ENCODE results near the gene SLC17A1.
A peak's percentile ranks its signal among the peaks of the same experiment; 100 is the strongest.

The SLC17A1 gene

DNA sequence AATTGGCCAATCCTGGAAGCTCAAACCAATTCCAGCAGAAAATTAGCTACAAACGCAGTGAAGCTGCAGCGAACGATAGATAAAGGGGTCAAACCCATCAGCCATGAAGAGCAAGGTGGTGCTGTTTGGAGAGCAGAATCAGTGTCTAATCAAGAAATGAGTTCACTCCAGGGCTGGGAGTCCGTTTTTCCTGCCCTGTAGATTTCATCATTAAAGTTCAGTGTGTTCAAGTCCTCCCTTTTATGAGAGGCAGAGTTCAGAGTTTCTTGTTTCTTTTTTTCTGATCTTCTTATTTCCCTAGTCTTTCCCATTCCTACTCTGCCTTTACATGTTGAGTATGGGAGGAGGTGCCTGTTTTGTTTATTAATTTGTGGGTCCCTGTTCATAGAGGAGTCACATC is 30.4 kb downstream of the SLC17A1 start:
- Histone ChIP-seq H3K36me3 (no peaks in the 10 kb centered on the region), H3K27ac (no peak overlapping the region), H3K4me3 (ENCODE audit: low read depth, low read length) (no peak overlapping the region), H3K27me3 (ENCODE audit: insufficient read depth, low read depth, severe bottlenecking) (no peaks in the 10 kb centered on the region), H3K9me3 (ENCODE audit: severe bottlenecking) (no peaks in the 10 kb centered on the region)
- TF ChIP-seq, protein P1, sequence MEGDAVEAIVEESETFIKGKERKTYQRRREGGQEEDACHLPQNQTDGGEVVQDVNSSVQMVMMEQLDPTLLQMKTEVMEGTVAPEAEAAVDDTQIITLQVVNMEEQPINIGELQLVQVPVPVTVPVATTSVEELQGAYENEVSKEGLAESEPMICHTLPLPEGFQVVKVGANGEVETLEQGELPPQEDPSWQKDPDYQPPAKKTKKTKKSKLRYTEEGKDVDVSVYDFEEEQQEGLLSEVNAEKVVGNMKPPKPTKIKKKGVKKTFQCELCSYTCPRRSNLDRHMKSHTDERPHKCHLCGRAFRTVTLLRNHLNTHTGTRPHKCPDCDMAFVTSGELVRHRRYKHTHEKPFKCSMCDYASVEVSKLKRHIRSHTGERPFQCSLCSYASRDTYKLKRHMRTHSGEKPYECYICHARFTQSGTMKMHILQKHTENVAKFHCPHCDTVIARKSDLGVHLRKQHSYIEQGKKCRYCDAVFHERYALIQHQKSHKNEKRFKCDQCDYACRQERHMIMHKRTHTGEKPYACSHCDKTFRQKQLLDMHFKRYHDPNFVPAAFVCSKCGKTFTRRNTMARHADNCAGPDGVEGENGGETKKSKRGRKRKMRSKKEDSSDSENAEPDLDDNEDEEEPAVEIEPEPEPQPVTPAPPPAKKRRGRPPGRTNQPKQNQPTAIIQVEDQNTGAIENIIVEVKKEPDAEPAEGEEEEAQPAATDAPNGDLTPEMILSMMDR (IDR thresholded peaks at IDR 0.05; ENCODE audit: low read depth, low read length), result no peak
- DNase-seq, result no peak

DNA sequence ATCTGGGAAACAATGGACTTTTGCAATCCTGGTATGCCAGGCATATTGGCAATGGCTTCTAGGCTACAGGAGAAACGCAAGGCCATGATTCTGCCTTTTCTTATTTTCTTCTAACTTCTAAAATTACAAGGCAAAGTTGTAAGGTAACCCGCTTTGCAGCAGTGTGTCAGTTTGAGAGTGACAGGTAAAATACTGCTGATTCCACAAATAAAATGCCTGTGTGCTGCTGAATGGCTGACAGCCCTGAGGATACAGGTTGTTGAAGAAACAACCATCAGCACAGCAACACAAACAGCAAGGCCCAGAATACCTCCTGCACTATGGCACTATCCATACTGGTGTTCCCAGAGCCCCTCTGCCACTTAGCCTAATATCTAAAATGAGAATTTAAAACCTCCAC is 37.1 kb downstream of the SLC17A1 start:
- Histone ChIP-seq H3K4me3 (ENCODE audit: low read depth, low read length) (no peak overlapping the region), H3K27me3 (ENCODE audit: insufficient read depth, low read depth, severe bottlenecking) (no peaks in the 10 kb centered on the region), H3K9me3 (ENCODE audit: severe bottlenecking) (no peaks in the 10 kb centered on the region), H3K36me3 (no peaks in the 10 kb centered on the region), H3K27ac (no peak overlapping the region)
- no peak for DNase-seq
- TF ChIP-seq, protein P1 (IDR thresholded peaks at IDR 0.05; ENCODE audit: low read depth, low read length), result no peak

DNA sequence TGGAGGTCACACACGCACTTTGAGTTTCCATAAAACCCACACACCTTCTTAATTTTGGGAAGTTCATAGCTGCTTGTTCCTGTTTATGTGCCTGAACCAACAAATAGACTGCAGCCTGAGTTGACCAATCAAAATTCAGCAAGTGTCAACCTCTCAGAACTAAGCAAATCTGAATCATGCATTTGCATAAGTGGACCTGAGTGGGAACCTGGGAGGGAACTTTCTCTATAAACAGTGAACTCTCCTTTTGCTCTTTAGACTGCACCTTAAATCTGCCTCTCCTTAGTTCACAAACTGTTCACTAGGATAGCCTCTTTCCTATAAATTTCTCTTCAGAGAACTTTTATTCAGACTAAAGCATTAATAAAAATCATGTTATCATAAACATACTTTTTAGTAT is 37.9 kb downstream of the SLC17A1 start:
- TF ChIP-seq, protein P1 (IDR thresholded peaks at IDR 0.05; ENCODE audit: low read depth, low read length), result no peak
- Histone ChIP-seq H3K27ac (no peak overlapping the region), H3K9me3 (ENCODE audit: severe bottlenecking) (no peaks in the 10 kb centered on the region), H3K4me3 (ENCODE audit: low read depth, low read length) (no peak overlapping the region), H3K27me3 (ENCODE audit: insufficient read depth, low read depth, severe bottlenecking) (no peaks in the 10 kb centered on the region), H3K36me3 (no peaks in the 10 kb centered on the region)
- no peak for DNase-seq

DNA sequence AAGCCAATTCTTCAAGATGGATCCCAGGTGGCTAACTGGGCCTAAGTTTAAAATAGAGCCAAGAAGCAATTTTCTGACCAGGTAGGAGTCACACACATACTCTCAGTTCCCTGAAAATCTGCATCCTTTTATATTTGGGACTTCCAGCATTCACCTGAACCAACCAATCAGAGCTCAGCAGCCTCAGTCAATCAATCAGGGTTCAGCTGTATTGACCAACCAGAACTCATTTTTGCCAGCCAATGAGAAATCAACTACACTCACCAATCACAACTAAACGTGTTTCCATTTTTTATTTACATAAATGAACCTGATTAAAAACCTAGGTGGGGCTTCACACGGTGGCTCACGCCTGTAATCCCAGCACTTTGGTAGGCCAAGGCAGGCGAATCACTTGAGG is 39.8 kb downstream of the SLC17A1 start:
- Histone ChIP-seq H3K27me3 (ENCODE audit: insufficient read depth, low read depth, severe bottlenecking) (no peaks in the 10 kb centered on the region), H3K27ac (no peak overlapping the region), H3K4me3 (ENCODE audit: low read depth, low read length) (no peak overlapping the region), H3K9me3 (ENCODE audit: severe bottlenecking) (no peaks in the 10 kb centered on the region), H3K36me3 (no peaks in the 10 kb centered on the region)
- no peak for DNase-seq
- TF ChIP-seq, protein P1 (IDR thresholded peaks at IDR 0.05; ENCODE audit: low read depth, low read length), result no peak

DNA sequence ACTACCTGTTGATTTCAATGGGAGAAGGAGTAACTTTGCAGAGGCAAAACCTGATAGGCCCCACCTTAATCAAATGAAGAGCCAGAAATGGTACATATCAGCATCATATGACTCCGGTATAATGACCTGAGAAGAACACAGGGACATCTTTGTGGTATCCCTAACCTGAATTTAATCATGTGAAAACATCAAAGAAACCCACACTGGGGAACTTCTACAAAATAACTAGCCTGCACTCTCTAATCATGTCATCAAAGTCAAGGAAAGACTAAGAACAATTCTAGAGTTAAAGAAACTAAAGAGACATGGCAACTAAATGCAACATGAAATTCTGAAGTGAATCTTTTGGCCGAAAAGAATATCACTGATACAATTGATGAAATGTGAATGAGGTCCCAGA is 42.4 kb downstream of the SLC17A1 start:
- no peak for DNase-seq
- TF ChIP-seq, protein P1 (IDR thresholded peaks at IDR 0.05; ENCODE audit: low read depth, low read length), result no peak
- Histone ChIP-seq H3K27ac (no peak overlapping the region), H3K27me3 (ENCODE audit: insufficient read depth, low read depth, severe bottlenecking) (no peaks in the 10 kb centered on the region), H3K4me3 (ENCODE audit: low read depth, low read length) (no peak overlapping the region), H3K9me3 (ENCODE audit: severe bottlenecking) (no peaks in the 10 kb centered on the region), H3K36me3 (no peaks in the 10 kb centered on the region)

DNA sequence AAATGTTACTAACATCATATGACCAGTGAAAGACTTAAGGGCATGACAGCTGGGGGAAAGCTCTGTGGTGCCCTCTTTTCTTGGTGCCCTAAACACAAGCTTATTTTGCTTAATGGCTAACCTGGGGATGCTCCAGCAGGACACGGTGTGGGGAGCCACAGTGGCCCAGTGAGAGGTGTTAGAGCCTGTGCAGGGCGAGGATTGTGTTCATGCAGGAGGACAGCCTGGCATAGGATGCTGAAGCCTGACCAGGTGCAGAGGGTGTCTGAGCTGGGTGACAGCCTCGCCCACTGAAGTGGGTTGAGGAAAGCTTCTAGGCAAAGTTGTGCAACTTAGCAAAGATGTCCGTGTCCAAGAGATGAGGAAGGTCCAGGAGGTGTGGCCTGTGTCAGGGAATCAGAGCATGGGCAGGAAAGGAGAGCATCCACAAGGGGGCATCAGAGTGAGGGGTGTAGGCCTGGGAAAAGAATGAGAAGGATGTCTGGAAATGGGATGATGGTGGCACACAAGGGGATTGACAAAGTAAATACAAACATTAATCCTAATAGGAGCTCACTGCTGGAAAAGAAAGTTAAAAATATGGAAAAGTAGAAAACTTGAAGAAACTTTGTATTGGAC is 43.4 kb downstream of the SLC17A1 start:
- H3K4me3 ChIP-seq (ENCODE audit: low read depth, low read length), result no peak overlapping the region
- TF ChIP-seq, protein P1 (IDR thresholded peaks at IDR 0.05; ENCODE audit: low read depth, low read length), result peak; percentile 80
- no peaks in the 10 kb centered on the region for H3K27me3 ChIP-seq (ENCODE audit: insufficient read depth, low read depth, severe bottlenecking)
- no peaks in the 10 kb centered on the region for H3K36me3 ChIP-seq
- H3K9me3 ChIP-seq (ENCODE audit: severe bottlenecking), result no peaks in the 10 kb centered on the region
- H3K27ac ChIP-seq, result no peak overlapping the region
- DNase-seq, result peak; percentile 79
